GM21360 (cell line): Measurements from ENCODE around the gene C19orf85.
"Not testable (repeated sequence)": the region's sequence is repeated elsewhere in the genome, so short reads cannot be mapped to it uniquely, and the experiment has no call there.

ENCODE experiments used
- ATAC-seq: cut with Tn5 transposase; IDR thresholded peaks from one replicate; pipeline ENCODE4 v1.9.1; 2021; ENCODE audit warnings: mild to moderate bottlenecking, moderate library complexity; ENCODE audit not compliant: unreplicated experiment

Gene C19orf85

GRCh38 chr19:55459950-55460657 lies 4.4 kb downstream of the C19orf85 start:
- ATAC-seq: no peak

GRCh38 chr19:55459551-55459949 lies 5.0 kb downstream of the C19orf85 start:
- ATAC-seq: no peak

DNA sequence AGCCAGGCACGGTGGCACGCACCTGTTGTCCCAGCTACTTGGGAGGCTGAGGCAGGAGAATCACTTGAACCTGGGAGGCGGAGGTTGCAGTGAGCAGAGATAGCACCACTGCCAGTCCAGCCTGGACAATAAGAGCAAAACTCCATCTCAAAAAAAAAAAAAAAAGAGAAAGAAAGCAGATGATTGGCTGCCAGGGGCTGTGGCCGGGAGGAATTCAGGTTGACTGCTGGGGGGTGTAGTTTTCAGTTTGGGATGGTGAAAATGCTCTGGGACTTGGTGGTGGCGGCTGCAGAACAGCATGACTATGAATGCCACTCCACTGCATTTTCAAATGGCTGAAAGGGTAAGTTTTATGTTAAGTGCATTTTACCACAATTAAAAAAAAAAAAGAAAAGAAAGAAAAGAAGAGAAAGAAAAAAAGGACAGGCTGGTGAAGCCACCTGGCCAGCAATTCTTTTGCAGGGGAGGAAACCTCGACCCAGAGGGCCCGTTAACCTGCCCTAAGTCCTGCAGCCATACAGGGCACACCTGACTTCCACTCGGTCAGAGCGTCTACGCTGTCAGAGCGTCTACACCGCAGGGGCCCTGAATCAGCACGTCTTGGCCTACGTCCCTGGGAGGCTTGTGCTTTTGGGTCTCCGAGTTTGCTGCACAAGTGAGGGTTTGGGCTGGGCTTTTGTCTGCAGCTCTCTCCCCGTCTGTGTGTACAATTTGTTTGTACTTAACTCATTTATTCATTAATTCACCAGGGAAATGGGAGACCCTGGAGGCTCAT lies 6.7 kb downstream of the C19orf85 start:
- no peak for ATAC-seq

- ATAC-seq: no peak
Measured at GRCh38 chr19:55456347-55456746, 8.2 kb downstream of the C19orf85 start.

DNA sequence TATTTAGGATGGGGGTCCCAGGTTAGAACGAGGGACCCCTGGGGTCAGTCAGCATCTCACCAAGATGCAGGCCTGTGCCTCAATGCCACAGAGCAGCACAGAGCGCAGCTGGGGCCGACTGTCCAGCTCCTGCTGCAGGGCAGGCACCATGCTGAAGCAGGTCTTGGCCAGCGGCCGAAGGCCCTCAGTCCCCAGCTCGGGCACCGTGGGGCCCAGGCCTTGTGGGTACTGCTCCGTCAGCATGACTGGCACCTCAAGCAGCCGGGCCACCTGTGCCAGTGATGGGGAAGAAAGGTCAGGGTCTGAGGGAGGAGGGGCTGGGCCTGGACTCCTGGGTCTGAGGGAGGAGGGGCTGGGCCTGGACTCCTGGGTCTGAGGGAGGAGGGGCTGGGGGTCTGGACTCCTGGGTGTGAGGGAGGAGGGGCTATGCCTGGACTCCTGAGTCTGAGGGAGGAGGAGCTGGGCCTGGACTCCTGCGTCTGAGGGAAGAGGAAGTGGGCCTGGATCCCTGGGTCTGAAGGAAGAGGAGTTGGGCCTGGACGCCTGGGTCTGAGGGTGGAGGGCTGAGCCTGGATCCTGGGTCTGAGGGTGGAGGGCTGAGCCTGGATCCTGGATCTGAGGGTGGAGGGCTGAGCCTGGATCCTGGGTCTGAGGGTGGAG lies 8.8 kb downstream of the C19orf85 start:
- ATAC-seq: no peak

GRCh38 chr19:55454787-55455243 lies 9.7 kb downstream of the C19orf85 start:
- ATAC-seq: no peak

DNA sequence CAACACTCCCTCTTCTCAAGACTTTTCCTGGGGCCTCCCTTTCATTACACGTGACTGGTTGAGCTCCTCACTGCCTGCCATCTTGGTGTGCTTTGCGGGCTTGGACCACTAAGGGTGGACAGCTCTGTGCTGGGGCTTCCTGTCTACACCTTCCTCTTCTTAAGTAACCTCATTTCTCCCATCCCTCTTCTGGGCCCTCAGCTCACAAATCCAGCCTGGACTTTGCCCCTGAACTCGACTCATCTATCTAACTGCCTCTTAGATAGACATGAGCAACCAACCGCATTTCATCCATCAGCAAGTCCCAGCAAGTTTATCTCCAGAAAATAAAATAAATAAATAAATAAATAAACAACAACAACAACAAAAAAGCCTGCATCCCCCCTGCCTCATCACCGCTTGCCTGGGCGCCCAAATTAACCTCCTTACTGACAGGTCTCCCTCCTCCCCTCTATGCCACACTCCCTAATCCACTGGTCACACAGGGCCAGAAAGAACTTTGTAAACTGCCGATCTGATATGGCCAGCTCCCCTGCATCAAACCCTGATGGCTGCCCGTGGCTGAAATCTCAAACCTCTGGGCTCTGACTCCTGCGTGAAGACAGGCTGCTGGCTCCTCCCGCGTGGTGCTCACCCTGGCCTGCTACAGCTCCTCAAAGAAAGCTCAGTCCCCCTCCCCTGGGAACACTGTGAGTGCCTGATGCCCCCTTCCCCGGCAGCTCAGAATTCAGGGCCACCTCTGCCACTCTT lies 10.9 kb downstream of the C19orf85 start:
- ATAC-seq: no peak

DNA sequence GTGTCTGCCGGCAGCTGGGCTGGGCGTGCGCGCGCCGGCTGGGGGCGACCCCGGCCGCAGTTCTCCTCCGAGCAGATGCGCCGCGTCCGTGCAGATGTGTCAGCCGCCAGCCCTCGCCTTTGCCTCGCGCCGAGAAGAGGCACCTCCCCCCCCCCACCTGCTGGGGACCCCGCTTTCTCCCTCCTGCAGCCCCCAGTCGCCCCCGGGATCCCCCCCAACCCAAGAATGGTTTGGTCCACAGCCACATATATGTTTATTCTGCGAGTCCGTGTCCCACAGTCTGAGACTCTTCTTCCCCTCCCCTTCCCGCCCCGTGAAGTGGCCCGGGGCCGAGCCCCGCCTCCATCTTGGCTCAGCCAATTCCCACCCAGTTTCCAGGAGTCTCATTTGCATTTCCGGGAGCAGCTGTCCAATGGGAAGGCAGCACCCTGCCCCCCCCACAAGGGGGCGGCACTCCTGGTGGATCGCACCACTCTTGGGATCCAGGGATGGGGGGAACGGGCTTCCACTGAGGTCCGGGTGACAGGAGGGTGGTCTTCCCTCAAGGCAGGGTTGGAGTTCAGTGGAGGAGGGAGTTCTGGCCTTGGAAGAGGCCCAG lies 11.7 kb downstream of the C19orf85 start:
- ATAC-seq: no peak

- no peak for ATAC-seq
Measured at GRCh38 chr19:55451965-55452748, 12.4 kb downstream of the C19orf85 start.

DNA sequence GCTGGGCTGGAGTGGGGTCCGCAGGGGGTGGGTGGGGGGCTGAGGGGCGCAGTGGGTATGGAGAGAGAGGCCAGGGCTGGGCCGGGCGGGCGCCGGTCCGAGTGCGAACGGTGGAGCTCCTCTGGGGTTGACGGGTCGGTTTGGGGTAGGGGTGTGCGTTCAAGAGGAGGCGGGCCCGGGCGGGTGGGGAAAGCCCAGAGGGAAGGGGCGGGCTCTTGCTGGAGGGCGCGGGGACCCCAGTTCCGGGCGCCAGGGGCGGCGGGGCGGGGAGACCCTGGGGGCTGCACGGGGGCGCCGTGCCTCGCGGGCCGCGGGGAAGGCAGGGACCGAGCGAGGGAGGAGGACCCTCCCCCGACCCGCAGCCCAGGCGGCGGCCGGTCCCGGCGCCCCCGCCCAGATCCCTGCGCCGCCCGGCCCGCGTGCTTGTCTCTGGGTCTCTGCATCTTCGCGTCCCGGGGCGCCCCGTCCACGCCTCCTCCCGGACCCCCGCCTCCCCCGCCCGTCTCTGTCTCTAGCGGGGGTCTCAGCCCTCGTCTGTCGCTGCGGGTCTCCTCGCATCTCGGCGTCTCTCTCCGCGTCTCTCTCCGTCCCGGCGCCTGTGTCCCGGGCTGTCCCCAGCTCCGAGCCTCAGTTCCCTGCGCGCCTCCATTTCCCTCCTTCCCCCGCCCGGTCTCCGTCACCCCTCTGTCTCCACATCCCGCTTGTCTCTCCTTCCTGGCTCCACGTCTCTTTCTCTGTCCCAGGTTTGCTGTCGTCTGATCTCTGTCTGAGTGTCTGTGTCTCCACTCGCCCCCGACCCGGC lies 13.2 kb downstream of the C19orf85 start:
- no peak for ATAC-seq

DNA sequence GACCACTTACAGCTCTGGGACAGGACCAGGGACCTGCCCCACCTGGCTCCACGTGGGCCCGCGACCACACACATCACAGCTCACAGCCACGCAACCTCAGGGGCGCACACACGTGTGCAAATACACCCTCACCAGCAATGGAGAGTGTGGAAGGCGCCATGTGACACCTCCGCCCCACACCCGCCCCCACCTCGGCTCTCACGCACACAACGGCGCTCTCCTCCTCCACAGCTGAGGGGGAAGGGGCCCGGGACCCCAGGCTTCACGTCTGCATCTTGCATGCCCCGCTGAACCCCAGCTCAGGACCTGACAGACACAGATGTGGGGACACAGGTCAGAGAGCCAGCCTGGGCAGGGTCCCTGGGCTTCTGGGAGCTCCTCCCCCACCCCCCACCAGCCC lies 15.1 kb downstream of the C19orf85 start:
- ATAC-seq: no peak

- not testable (repeated sequence) for ATAC-seq
Measured at GRCh38 chr19:55448175-55448490, 16.4 kb downstream of the C19orf85 start.

- ATAC-seq: no peak
Measured at GRCh38 chr19:55447421-55448174, 17.0 kb downstream of the C19orf85 start.

DNA sequence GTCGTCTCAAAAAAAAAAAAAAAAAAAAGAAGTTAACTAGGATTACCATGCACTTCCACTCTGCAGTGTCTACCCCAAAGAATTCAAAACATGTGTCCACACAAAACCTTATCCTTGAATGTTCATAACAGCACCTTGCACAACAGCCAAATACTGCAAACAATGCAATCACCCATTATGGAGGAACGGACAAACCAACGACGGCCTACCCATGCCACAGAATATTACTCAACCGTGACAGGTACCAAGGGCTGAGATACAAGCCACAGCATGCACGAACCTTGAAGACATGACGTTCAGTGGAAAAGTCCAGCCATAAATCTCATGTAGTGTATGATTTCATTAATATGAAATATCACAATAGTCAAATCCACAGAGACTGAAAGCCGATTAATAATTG lies 18.5 kb downstream of the C19orf85 start:
- ATAC-seq: no peak

DNA sequence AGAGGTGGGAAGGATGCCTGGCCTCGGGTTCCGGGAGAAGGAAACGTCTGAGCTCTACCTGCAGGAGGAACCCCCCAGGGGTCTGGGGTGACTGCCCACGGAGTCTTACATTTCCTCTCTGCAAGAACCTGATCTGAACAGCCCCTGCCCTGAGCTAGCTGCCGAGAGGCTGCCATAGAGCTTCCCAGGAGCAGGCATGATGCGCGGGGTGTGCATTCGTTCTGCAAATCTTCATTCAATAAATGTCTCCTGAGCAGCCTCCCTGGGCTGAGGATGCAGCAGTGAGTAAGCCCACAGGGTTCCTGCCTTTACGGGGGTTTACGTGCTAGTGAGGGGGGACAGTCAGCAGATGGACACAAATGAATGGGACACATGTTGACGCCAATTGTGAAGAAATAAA lies 19.9 kb downstream of the C19orf85 start:
- ATAC-seq: no peak

DNA sequence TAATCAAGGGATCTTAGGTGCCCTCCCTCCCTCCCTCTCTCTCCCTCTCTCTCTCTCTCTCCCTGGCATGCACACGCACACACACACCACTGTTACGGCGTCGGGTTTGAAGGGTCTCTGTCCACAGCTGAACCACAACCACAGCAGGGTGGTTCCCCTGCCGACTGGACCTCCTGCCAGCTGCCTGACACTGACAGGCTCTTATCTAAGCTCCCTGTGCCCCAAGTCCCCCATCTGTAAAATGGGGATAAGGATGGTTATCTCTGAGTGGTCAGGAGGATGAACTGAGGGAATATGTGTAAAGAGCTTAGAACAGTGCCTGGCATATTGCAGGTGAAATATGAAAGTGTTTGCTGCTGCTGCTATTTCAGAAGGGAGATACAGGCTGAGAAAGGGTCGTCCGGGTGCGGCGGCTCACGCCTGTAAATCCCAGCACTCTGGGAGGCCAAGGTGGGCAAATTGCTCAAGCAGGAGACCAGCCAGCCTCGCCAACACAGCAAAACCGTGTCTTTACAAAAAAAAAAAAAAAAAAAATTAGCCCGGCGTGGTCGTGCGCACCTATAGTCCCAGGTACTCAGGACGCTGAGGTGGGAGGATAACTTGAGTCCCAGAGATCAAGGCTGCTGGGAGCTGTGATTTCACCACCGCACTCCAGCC lies 20.6 kb downstream of the C19orf85 start:
- no peak for ATAC-seq

DNA sequence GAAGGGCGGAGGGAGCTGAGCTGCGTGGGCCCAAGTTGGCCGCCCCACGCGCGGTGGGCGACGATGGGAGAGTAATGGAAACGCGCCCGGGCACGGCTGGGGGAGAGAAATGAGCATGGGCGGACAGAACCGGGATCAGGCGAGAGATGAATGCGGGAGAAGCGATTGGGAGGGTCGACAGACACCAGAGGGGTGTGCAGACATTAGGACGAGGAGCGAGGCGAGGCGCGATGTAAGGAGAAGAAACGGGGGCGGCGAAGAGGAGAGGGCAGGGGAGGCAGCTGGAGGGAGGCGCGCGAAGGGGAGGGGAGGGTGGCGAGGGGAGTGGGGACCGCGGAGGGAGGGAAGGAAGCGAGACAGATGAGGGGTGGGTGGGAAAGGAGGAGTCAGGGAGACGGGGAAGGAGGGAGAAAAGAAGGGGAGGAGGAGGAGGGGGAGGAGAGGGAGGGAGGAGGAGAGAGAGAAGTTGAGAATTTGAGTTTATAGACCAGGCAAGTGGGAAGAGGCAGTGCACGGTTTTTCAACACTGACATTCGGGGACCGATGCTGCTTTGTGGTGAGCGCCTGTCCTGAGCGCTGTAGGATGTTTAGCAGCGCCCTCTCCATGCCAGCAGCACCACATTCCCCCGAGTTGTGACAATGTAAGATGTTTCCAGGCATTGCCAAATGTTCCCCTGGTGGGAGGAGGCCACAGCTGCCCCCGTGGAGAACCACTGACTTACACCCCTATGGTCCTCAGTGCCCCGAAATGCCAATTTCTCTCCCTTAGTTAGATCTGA lies 21.3 kb downstream of the C19orf85 start, which contains the start of gene SHISA7:
TSS of gene SHISA7 (minus strand) at position 256 of the 779 bp plus-strand sequence. CDS start 437 bp downstream, outside the sequence.
- ATAC-seq: no peak
